ENCODE measurements around the gene RCC1.

RCC1 gene

GRCh38 chr1:28564310-28564709 lies 58.5 kb downstream of the RCC1 start:
- ATAC-seq = no peak
- TF ChIP-seq SNAI2 (CRISPR knock-in tag; IDR thresholded peaks at IDR 0.05) (no peak), PATZ1 (CRISPR knock-in tag; IDR thresholded peaks at IDR 0.05; ENCODE audit: borderline replicate concordance) (no peak), OSR1 (CRISPR knock-in tag; IDR thresholded peaks at IDR 0.05) (no peak), ISL1 (CRISPR knock-in tag; IDR thresholded peaks at IDR 0.05) (no peak), TCF4 (CRISPR knock-in tag; IDR thresholded peaks at IDR 0.05; ENCODE audit: borderline replicate concordance) (no peak), BACH2 (CRISPR knock-in tag; IDR thresholded peaks at IDR 0.05; ENCODE audit: borderline replicate concordance) (no peak), RARB (CRISPR knock-in tag; IDR thresholded peaks at IDR 0.05) (no peak), POU6F1 (CRISPR knock-in tag; IDR thresholded peaks at IDR 0.05; ENCODE audit: borderline replicate concordance, low read depth) (no peak), ZFP3 (CRISPR knock-in tag; IDR thresholded peaks at IDR 0.05) (no peak), TOX (CRISPR knock-in tag; IDR thresholded peaks at IDR 0.05; ENCODE audit: borderline replicate concordance) (no peak), CSRNP3 (CRISPR knock-in tag; IDR thresholded peaks at IDR 0.05) (no peak), PPARA (CRISPR knock-in tag; IDR thresholded peaks at IDR 0.05; ENCODE audit: borderline replicate concordance) (no peak), CSDC2 (CRISPR knock-in tag; IDR thresholded peaks at IDR 0.05) (no peak), ARNTL (CRISPR knock-in tag; IDR thresholded peaks at IDR 0.05; ENCODE audit: borderline replicate concordance, low read depth) (no peak), ZNF70 (CRISPR knock-in tag; IDR thresholded peaks at IDR 0.05) (no peak)
- TF ChIP-seq, protein P1, sequence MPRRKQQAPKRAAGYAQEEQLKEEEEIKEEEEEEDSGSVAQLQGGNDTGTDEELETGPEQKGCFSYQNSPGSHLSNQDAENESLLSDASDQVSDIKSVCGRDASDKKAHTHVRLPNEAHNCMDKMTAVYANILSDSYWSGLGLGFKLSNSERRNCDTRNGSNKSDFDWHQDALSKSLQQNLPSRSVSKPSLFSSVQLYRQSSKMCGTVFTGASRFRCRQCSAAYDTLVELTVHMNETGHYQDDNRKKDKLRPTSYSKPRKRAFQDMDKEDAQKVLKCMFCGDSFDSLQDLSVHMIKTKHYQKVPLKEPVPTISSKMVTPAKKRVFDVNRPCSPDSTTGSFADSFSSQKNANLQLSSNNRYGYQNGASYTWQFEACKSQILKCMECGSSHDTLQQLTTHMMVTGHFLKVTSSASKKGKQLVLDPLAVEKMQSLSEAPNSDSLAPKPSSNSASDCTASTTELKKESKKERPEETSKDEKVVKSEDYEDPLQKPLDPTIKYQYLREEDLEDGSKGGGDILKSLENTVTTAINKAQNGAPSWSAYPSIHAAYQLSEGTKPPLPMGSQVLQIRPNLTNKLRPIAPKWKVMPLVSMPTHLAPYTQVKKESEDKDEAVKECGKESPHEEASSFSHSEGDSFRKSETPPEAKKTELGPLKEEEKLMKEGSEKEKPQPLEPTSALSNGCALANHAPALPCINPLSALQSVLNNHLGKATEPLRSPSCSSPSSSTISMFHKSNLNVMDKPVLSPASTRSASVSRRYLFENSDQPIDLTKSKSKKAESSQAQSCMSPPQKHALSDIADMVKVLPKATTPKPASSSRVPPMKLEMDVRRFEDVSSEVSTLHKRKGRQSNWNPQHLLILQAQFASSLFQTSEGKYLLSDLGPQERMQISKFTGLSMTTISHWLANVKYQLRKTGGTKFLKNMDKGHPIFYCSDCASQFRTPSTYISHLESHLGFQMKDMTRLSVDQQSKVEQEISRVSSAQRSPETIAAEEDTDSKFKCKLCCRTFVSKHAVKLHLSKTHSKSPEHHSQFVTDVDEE (CRISPR knock-in tag; IDR thresholded peaks at IDR 0.05) = no peak

DNA sequence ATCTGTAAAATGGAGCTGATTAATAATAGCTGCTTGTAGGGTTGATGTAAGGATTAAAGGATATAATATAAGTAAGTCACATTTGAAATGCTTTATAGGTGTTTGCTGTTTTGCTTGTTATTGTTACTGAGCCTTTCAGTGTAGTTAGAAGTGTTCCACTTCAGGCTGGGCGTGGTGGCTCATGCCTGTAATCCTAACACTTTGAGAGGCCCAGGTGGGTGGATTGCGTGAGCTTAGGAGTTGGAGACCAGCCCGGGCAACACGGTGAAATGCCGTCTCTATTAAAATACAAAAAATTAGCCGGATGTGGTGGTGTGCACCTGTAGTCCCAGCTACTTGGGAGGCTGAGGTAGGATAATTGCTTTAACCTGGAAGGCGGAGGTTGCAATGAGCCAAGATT lies 59.2 kb downstream of the RCC1 start:
- ATAC-seq = no peak
- TF ChIP-seq GLIS3 (CRISPR knock-in tag; IDR thresholded peaks at IDR 0.05) (no peak), RARB (CRISPR knock-in tag; IDR thresholded peaks at IDR 0.05) (no peak), BACH2 (CRISPR knock-in tag; IDR thresholded peaks at IDR 0.05; ENCODE audit: borderline replicate concordance) (no peak), PPARA (CRISPR knock-in tag; IDR thresholded peaks at IDR 0.05; ENCODE audit: borderline replicate concordance) (no peak), ZFP30 (CRISPR knock-in tag; IDR thresholded peaks at IDR 0.05) (no peak), ZNF8 (CRISPR knock-in tag; IDR thresholded peaks at IDR 0.05) (no peak), ARNTL (CRISPR knock-in tag; IDR thresholded peaks at IDR 0.05; ENCODE audit: borderline replicate concordance, low read depth) (no peak), POU6F1 (CRISPR knock-in tag; IDR thresholded peaks at IDR 0.05; ENCODE audit: borderline replicate concordance, low read depth) (no peak), TOX (CRISPR knock-in tag; IDR thresholded peaks at IDR 0.05; ENCODE audit: borderline replicate concordance) (no peak), SNAI2 (CRISPR knock-in tag; IDR thresholded peaks at IDR 0.05) (no peak), PATZ1 (CRISPR knock-in tag; IDR thresholded peaks at IDR 0.05; ENCODE audit: borderline replicate concordance) (no peak), ISL1 (CRISPR knock-in tag; IDR thresholded peaks at IDR 0.05) (no peak), ZNF70 (CRISPR knock-in tag; IDR thresholded peaks at IDR 0.05) (no peak), ZC3H10 (CRISPR knock-in tag; IDR thresholded peaks at IDR 0.05) (no peak), CREB5 (CRISPR knock-in tag; IDR thresholded peaks at IDR 0.05; ENCODE audit: low read depth) (no peak)
